EH (cell line): Measurements from ENCODE around the gene CACNA1B.
"Not testable (repeated sequence)": the region's sequence is repeated elsewhere in the genome, so short reads cannot be mapped to it uniquely, and the experiment has no call there.

Experiments used
- DNase-seq: peaks from one replicate; pipeline ENCODE4 v3.0.0-alpha.2; 2015; ENCODE audit warnings: low read depth

Gene CACNA1B

DNA sequence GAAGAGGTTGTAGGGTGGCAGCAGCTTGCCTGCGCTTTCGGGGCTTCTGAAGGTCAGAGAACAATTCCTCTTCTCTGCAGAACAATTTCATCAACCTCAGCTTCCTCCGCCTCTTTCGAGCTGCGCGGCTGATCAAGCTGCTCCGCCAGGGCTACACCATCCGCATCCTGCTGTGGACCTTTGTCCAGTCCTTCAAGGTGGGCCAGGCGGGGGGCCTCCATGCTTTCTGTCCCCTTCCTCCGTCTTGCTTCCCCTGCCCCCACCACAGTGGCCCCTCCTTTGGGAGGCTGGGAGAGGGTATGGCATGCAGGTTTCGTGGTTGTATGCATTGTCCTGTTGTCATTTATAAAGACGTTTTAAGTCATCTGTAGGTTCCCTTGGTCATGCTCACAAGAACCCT, 195.8 kb downstream of the CACNA1B start:
- DNase-seq, result no peak

GRCh38 chr9:138073808-138074207, 196.2 kb downstream of the CACNA1B start:
- DNase-seq, result no peak

- DNase-seq, result no peak
These were observed 196.9 kb downstream of the CACNA1B start for GRCh38 chr9:138074516-138074915.

DNA sequence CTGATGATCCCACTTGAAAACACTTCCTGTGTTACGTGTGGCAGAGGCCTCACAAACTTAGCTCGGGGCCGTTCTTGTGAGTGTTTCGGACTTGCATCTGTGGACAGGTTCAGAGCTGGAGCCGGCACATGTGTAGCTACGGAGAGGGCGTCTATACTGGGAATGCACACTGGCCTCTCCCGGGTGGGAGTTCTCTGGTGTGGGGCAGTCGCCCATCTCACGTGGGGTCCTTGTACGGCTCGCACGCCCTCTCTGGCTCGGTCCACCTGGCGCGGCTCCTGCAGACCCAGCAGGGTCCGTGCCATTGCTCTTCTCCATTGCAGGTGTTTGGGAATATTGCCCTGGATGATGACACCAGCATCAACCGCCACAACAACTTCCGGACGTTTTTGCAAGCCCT, 197.9 kb downstream of the CACNA1B start:
- DNase-seq, result no peak

- no peak for DNase-seq
These were observed 198.5 kb downstream of the CACNA1B start for GRCh38 chr9:138075961-138076649.

GRCh38 chr9:138076650-138077009, 199.0 kb downstream of the CACNA1B start:
- DNase-seq, result no peak

GRCh38 chr9:138077126-138077525, 199.5 kb downstream of the CACNA1B start:
- DNase-seq, result no peak

DNA sequence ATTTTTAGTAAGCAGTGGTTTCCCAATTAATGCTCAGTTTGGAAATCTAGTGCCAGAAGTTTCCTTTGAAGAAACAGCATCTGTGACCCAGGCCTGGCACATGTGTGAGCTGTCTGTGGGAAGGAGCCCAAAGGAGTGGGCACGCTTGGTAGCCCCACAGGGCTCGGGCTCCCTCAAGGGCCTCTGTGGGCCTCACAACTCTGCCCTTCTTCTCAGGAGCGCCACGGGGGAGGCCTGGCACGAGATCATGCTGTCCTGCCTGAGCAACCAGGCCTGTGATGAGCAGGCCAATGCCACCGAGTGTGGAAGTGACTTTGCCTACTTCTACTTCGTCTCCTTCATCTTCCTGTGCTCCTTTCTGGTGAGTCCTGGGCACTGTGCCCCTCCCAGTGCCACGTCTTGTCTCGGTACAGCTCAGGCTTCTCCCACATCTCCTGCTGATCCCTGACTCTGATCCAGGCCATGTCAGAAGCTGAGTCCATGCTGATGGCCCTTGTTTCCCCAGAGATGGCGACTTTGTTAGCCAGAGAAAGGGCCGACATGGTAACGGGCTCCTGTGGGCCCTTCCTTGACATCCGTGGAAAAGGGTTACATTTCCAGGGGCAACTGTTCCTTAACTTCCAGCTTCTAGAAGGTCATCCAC, 200.4 kb downstream of the CACNA1B start:
- no peak for DNase-seq

DNA sequence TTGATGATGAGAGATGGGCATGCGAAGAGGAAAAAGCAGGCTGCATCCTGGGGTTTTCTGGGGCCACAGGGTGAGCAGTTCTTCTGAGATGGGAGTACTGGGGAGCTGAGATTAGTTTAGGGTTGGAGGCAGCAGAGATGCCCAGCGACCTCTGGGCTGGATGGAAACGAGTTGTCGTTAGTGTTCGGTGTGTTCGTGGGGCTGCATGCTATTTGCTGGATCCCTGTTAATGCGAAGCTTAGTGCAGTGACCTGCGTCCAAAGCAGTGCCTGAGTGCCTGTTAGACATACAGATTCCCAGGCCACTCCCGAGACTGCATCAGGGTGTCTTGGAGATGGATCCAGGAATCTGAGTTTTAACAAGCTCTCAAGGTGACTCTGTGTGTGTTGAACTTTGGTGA, 201.3 kb downstream of the CACNA1B start:
- no peak for DNase-seq

DNA sequence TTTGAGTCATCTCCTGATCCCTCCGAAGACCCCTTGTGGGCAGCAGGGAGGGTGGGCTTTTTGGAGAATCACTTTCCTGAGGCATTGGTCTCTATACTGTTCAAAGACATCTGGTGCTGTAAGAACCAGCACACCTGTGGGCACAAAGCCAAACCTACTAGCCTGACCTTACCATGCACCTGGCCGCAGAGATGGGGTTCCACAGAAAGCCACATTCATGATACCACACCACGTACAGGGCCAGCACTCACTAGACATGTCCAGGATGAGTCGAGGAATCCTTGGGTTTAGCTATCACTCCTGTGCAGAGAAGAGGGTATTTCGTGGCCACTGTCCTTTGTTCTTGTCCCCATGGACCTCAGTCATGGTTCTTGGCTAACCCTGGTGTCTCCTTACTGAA, 203.4 kb downstream of the CACNA1B start:
- no peak for DNase-seq

- DNase-seq, result no peak
These were observed 205.5 kb downstream of the CACNA1B start for GRCh38 chr9:138082918-138083636.

DNA sequence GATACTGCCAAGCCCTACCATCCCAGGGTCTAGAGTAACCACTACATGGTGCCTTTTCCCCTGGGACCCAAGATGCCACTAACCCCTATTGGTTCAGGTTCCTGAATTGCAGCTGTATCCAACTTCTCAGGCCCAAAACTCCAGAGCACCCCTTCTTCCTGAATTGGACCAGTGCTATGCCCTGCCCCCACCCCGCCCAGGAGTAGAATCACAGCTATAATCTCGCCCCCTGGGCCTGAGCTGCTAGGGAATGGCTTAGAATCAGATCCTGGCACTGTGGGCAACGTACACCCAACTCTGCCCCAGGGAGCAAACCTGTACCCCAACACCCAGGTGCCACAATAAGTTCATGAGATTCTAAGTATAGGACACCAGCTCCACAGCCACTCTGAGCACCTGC, 206.3 kb downstream of the CACNA1B start:
- no peak for DNase-seq

GRCh38 chr9:138085568-138085967, 208.0 kb downstream of the CACNA1B start:
- DNase-seq, result no peak

DNA sequence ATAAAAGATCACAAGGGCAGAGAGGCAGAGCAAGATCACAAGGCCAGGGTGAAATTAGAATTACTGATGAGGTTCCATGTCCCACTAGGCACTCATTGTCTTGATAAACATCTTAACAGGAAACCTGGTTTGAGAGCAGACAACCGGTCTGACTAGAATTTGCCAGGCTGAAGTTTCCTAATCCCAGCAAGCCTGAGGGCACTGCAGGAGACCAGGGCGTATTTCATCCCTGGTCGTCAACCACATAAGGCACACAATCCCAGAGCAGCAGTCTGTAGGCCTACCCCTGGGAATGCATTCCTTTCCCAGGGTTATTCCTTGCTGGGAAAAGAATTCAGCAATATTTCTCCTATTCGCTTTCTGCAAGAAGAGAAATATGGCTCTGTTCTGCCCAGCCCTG, 214.5 kb downstream of the CACNA1B start:
- DNase-seq, result not testable (repeated sequence)

- DNase-seq, result no peak
These were observed 216.4 kb downstream of the CACNA1B start for GRCh38 chr9:138094028-138094427.

DNA sequence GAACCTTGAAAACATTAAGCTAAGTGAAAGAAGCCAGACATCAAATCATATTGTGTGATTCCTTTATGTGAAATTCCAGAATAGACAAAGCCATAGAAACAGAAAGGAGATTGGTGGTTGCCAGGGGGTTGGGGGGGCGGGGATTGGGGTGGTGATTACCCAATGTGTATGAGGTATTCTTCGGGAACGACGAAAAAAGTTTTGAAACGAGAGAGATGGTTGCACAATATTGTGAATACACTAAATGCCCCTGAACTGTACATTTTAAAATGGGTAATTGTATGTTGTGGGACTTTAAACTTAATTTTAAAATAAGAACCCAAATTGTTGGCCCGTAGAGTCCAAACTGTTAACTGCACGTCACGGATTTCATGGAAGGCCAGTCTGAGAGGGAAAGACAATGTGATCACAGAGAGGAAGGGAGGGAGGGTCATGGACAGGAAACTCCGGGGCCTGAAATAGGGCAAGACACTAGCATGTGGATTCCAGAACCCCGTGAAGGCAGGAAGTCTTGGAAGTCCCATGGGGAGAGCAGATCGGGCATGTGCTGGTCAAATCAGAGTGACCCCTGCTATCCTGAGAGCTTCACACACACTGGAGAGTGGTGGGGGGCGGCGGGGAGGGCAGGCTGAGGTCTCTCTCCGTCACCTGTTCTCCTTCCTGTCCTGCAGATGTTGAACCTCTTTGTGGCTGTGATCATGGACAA, 218.4 kb downstream of the CACNA1B start:
- DNase-seq, result no peak

DNA sequence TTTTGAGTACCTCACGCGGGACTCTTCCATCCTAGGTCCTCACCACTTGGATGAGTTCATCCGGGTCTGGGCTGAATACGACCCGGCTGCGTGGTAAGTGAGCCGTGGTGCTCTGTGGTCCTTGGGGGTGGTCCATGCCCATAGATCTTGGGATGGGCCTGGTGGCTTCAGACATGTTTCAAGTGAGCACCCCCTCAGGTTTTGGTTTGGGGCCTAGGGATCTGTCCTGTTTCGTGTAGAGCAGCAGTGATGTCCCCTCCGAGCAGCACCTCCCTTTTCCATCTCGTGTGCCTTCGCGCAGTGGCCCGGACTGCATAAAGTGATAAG, 218.9 kb downstream of the CACNA1B start:
- DNase-seq, result no peak

DNA sequence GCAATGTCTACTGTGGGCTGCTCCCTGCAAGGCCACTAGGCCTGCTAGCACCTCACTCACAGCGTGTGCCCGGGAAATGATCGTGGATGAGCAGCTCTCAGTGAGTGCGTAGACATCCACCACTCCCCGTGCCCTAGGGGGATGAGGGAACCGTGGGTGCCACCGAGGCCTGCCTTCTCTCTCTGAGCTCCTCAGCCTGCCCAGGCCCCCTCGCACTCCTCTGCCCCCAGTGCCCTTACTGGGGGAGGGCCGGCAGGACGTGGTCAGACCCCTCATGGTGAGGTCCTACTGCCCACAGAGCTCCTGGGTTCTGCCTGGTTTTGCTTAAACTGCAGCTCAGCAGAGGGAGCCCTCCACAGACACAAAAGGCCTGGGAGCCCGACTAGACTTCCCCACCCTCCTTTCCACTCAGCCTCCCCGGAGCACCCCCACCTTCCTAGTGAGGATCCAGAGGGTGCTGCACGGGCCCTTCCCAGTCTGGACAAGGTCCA, 220.0 kb downstream of the CACNA1B start:
- DNase-seq, result no peak

- DNase-seq, result no peak
These were observed 220.7 kb downstream of the CACNA1B start for GRCh38 chr9:138098116-138098907.

DNA sequence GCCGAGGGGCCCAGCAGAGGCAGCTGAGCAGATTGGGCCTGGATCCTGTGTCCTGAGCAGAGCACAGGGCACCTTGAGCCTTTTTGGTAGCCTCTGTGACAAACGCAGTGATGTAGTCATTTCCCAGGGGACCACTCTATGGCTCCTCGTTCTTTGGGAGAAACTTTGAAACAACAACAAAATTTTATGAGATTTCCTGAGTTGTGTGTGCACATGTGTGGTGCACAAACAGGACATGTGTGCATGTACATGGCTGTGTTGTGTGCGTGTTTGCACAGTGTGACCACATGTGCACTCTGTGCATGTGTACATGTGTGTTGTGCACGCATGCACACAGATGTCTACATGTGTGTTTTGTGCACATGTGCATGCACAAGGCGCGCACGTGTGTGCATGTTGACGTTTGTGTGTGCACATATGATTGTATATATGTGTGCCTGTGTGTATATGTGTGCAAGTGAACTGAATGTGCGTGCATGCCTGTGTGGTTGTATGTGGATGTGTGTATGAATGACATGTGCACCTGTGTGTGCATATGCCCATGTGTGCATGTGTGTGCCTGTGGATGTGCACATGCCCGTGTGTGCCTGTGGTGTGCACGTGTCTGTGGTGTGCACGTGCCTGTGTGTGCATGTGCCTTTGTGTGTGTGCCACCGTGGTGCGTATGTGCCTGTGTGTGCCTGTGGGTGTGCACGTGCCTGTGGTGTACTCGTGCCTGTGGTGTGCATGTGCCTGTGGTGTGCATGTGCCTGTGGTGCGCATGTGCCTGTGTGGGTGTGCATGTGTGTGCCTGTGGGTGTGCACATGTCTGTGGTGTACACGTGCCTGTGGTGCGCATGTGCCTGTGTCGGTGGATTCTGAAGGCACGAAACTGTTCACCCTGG, 221.6 kb downstream of the CACNA1B start:
- DNase-seq, result no peak
